Measurements from ENCODE around the gene ZNF37A. TPM values are rescaled to one million over a fixed set of nuclear protein-coding genes. Genes with fewer than 3 reads are reported as not detected.

Gene ZNF37A
- total RNA-seq, 1 donor from 2014 or later, result 8.9 TPM

GRCh38 chr10:38102880-38103279 is 8.7 kb downstream of the ZNF37A start:
- no peak for DNase-seq
- intact Hi-C loops (cut with micrococcal nuclease), result no loop called here
- H3K9me3 ChIP-seq (replicated peaks), result peaks cover 97% of the 10 kb centered on the region
- no peak for TF ChIP-seq CTCF (IDR thresholded peaks at IDR 0.05; ENCODE audit: borderline replicate concordance)
- H3K27ac ChIP-seq (replicated peaks), result no peak overlapping the region
- H3K4me1 ChIP-seq, result no peaks in the 10 kb centered on the region
- no peaks in the 10 kb centered on the region for H3K27me3 ChIP-seq (ENCODE audit: low read depth)
- H3K4me3 ChIP-seq, result no peak overlapping the region
- H3K36me3 ChIP-seq, result peaks cover 97% of the 10 kb centered on the region

GRCh38 chr10:38103756-38104155 is 9.6 kb downstream of the ZNF37A start:
- H3K36me3 ChIP-seq, result peaks cover 92% of the 10 kb centered on the region
- peaks cover 99% of the 10 kb centered on the region for H3K9me3 ChIP-seq (replicated peaks)

GRCh38 chr10:38112159-38112558 is 18.0 kb downstream of the ZNF37A start:
- Histone ChIP-seq H3K9me3 (replicated peaks) (peaks cover 98% of the 10 kb centered on the region), H3K36me3 (peaks cover 75% of the 10 kb centered on the region), H3K4me3 (no peak overlapping the region), H3K27me3 (ENCODE audit: low read depth) (no peaks in the 10 kb centered on the region), H3K27ac (replicated peaks) (no peak overlapping the region), H3K4me1 (no peaks in the 10 kb centered on the region)
- DNase-seq, result no peak
- no peak for TF ChIP-seq CTCF (IDR thresholded peaks at IDR 0.05; ENCODE audit: borderline replicate concordance)
- intact Hi-C loops (cut with micrococcal nuclease), result no loop called here

More at GRCh38 chr10:38103756-38104155, 9.6 kb downstream of the ZNF37A start:
- Histone ChIP-seq H3K27me3 (ENCODE audit: low read depth) (no peaks in the 10 kb centered on the region), H3K27ac (replicated peaks) (no peak overlapping the region), H3K4me1 (no peaks in the 10 kb centered on the region), H3K4me3 (no peak overlapping the region)
- no peak for DNase-seq
- TF ChIP-seq CTCF (IDR thresholded peaks at IDR 0.05; ENCODE audit: borderline replicate concordance), result no peak
- intact Hi-C loops (cut with micrococcal nuclease), result no loop called here

GRCh38 chr10:38118072-38118807 is 24.1 kb downstream of the ZNF37A start:
- intact Hi-C loops (cut with micrococcal nuclease), result no loop called here
- Histone ChIP-seq H3K9me3 (replicated peaks) (peaks cover 100% of the 10 kb centered on the region), H3K27ac (replicated peaks) (no peak overlapping the region), H3K4me3 (no peak overlapping the region), H3K27me3 (ENCODE audit: low read depth) (no peaks in the 10 kb centered on the region), H3K36me3 (peaks cover 83% of the 10 kb centered on the region), H3K4me1 (no peaks in the 10 kb centered on the region)
- TF ChIP-seq CTCF (IDR thresholded peaks at IDR 0.05; ENCODE audit: borderline replicate concordance), result no peak
- DNase-seq, result no peak

- no peak overlapping the region for H3K4me3 ChIP-seq
These were observed 24.9 kb downstream of the ZNF37A start for GRCh38 chr10:38119038-38119437.

More at GRCh38 chr10:38119038-38119437, 24.9 kb downstream of the ZNF37A start:
- H3K4me1 ChIP-seq, result no peaks in the 10 kb centered on the region
- no peak overlapping the region for H3K27ac ChIP-seq (replicated peaks)
- no peak for TF ChIP-seq CTCF (IDR thresholded peaks at IDR 0.05; ENCODE audit: borderline replicate concordance)
- peaks cover 75% of the 10 kb centered on the region for H3K36me3 ChIP-seq
- DNase-seq, result no peak
- H3K27me3 ChIP-seq (ENCODE audit: low read depth), result no peaks in the 10 kb centered on the region
- intact Hi-C loops (cut with micrococcal nuclease), result no loop called here
- peaks cover 100% of the 10 kb centered on the region for H3K9me3 ChIP-seq (replicated peaks)

Measured in left ventricle myocardium inferior (tissue), 1 donor.